GM12873 (cell line): ENCODE data around the gene BTBD7.

Experiments
- TF ChIP-seq, protein P1 (sequence below): IDR thresholded peaks from 2 replicates; pipeline ENCODE4 v1.5.1; 2012; ENCODE audit warnings: low read depth, mild to moderate bottlenecking, moderate library complexity, low read length, control low read depth; ENCODE audit not compliant: insufficient read depth; ENCODE audit errors: missing control alignments

BTBD7 gene

DNA sequence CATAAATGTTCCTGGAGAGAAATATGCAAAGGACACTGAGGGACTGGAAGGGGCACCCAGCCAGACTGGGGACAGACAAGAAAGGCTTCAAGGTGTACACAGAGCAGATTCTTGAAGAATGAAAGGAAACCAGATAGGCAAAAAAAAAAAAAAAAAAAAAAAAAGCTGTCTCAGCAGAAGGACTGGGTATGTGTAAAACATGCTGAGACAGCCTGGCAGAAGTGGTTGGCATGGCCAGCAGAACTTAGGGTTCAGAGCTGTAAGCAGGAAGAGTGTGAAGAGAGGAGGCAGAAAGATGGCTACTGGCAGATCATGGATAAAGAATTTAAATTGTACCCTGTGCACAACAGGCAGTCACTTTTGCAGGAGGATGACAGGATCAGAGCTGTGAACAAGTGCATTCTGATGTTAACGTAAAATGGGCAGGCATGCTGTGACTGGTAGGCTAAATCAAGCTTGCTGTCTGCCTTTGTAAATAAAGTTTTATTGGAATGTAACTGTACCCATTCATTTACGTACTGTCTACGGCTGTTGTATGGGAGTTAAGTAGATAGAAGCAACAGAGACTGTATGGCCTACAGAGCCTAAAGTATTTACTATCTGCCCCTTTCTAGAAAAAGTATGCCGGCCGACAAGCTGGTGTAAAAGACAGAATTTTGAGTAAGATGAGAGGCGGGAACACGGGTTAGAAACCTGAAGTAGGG, 83.6 kb downstream of the BTBD7 start:
- TF ChIP-seq, protein P1, sequence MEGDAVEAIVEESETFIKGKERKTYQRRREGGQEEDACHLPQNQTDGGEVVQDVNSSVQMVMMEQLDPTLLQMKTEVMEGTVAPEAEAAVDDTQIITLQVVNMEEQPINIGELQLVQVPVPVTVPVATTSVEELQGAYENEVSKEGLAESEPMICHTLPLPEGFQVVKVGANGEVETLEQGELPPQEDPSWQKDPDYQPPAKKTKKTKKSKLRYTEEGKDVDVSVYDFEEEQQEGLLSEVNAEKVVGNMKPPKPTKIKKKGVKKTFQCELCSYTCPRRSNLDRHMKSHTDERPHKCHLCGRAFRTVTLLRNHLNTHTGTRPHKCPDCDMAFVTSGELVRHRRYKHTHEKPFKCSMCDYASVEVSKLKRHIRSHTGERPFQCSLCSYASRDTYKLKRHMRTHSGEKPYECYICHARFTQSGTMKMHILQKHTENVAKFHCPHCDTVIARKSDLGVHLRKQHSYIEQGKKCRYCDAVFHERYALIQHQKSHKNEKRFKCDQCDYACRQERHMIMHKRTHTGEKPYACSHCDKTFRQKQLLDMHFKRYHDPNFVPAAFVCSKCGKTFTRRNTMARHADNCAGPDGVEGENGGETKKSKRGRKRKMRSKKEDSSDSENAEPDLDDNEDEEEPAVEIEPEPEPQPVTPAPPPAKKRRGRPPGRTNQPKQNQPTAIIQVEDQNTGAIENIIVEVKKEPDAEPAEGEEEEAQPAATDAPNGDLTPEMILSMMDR: no peak

DNA sequence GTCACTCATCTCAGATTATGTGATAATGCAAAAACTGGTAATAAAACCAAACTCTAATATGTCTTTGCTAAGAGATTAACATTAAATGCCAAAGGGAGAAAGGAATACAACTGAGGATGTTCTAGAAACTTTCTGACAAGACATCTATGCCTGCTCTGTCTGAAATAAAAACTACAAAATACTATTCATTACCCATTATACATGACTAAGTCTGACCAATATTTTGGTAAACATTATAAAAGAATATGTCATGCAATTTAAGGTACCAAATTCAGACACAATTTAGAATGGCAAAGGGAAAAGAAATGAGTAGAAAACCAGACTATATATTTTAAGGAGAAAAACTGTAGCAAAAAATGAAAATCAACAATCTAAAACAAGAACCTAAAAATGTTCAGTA, 86.3 kb downstream of the BTBD7 start:
- TF ChIP-seq, protein P1: no peak

DNA sequence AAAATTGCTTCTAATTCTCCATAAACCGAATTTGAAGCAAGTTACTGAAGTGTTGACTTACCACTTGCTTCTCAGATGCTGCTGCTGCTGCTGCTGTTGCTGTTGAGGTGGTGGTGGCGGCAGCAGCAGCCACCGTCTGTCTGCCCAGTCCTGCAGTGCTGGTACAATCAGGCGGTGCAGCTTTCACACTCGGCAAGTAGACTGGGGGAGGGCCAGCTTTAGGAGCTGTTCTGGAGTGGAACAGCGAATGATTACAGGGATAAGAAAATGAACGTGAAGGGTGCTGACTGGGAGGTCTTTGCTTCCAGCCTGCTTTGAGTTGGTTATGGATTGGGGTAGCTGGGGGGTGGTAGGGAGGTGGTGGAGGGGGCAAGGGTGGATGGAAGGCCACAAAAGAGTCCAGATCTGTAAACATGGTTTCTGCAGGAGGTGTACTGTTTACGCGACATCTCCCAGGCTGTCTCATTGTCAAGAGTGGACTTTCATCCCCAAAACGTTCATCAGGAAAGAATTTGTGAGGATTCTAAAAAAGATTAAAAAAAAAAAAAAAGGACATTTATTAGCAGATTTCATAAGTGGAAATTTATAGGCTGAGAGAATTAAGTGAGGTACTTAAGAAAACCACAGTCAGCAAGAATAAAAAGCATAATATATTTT, 86.9 kb downstream of the BTBD7 start:
- TF ChIP-seq, protein P1: no peak

DNA sequence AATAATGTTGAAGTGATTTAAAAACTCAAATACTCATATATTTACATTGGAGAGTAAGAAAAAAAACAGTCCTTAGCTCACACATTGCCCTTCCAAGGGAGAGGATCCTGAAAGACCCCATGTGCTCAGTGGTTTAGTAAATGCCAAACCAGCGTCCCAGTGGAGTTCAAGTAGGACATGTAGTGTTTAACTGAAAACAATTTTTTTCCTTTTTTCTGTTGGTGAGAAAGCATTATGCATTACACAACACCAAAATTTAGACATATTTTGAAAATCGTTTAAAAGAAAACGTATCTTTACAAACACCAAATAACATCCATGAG, 92.2 kb downstream of the BTBD7 start:
- TF ChIP-seq, protein P1: no peak

DNA sequence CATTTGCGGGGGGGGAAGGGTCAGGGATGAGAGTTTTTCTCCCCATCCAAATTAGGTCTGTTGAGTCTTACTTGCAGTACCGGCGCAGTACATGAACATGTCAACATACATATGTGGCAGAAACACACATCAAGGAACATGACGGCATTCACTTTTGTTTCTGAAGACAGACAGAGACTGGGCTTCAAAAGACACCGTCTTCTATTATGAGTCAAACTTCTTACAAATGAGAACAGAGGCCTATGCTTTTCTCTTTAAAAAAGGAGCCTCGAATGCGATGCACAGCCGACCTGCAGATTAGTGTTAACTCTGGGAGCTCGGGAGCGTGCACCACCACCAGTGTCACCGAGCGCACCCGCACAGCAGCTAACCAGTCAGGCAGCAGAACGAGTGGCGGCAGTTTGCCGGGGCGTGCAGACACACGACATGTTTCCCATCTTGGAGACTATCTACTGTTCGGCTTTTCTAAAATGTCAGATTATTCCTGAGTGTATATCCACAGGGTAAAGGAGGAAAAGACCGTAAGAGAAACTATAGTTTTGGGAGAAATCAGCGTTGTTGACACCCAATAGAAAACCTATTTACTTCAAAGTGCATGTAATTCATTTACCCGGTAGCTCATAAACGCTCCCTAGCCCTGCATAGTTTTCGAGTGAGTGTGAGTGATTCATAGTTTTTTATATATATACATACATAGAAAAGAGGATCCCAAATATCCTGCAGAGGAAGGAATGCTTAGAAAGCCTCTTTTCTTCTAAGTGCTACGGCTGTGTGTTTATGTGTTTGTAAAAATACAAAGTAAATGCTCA, 92.8 kb downstream of the BTBD7 start:
- TF ChIP-seq, protein P1: no peak

DNA sequence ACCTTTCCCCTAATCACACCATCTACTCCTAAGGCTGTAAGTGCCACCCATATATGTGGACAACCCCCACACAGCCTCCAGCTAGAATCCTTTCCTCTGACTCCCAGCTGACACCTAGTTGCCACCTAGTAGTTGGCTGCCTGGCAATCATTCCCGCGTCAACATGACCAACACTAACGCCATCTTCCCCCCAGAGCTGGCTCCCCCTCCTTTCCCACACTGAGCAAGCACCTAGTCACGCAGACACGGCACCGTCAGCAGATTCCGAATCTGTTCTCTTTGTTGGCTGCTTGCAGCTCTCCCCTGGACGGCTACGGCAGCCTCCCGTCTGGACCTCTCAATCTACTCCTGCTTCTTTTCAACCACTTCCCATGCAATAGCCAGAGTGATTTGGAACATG, 98.0 kb downstream of the BTBD7 start:
- TF ChIP-seq, protein P1: no peak

DNA sequence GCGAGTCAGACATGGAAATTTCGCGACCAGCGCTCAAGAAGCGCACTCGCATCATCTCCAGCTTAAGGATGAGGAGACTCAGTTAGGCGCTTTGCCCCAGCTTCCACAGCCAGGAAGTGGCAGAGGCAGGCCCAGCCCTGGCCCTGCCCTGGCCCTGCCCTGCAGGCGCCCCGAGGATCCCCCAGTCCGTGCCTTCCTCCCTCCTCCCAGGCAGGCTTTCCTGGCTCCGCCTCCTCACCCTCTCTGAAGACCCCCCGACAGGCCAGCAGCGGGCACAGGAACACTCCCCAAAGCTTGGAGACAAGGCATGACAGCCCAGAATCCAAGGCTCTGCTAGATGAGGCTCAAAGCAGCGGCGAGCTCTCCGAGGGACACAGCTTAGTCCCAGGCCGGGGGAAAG, 100.7 kb downstream of the BTBD7 start:
- TF ChIP-seq, protein P1: no peak
